ENCODE results near the gene PHEX. TPM values are rescaled to one million over a fixed set of nuclear protein-coding genes. Genes with fewer than 3 reads are reported as not detected.

Gene PHEX
- total RNA-seq, 1 experiment from 2014 or later, result 0.27 TPM

GRCh38 chrX:22194660-22194945, 162.5 kb downstream of the PHEX start (continued):
- TF ChIP-seq ZFX (IDR thresholded peaks at IDR 0.05), result no peak

GRCh38 chrX:22196149-22196548, 164.0 kb downstream of the PHEX start:
- ChIA-PET CTCF (no interaction called here), RAD21 (ENCODE audit: low non-redundant PET in 1 of 2, low total read pairs in 2 of 2, uncharacterized antibody in 2 of 2, unreplicated experiment in 2 of 2) (no interaction called here)

More at GRCh38 chrX:22196149-22196548, 164.0 kb downstream of the PHEX start:
- no TSS peak for BruUV-seq (replicated peaks)
- Histone ChIP-seq H3K4me1 (ENCODE audit: control insufficient read depth in 1 of 2, insufficient read depth in 2 of 2, low read length in 2 of 2) (no peaks in the 10 kb centered on the region), H2AFZ (ENCODE audit: low read depth, low read length, poor library complexity, severe bottlenecking) (no peak overlapping the region), H3K4me2 (ENCODE audit: low read length) (no peak overlapping the region), H3K36me3 (ENCODE audit: control insufficient read depth in 1 of 2, insufficient read depth in 2 of 2, low read length in 2 of 2) (no peaks in the 10 kb centered on the region), H3K9me2 (ENCODE audit: insufficient read depth) (no peaks in the 10 kb centered on the region), H3K4me3 (replicated peaks in 1 of 2; ENCODE audit: low read depth in 1 of 2, low read length in 2 of 2) (no peak overlapping the region), H3K27ac (ENCODE audit: low read depth, low read length) (no peak overlapping the region), H4K20me1 (ENCODE audit: insufficient read depth) (no peaks in the 10 kb centered on the region), H3K9me3 (ENCODE audit: control insufficient read depth in 1 of 2, insufficient read depth in 1 of 2, low read depth in 1 of 2, low read length in 2 of 2) (no peaks in the 10 kb centered on the region), H3K9ac (ENCODE audit: low read length) (no peak overlapping the region), H3K79me2 (ENCODE audit: insufficient read depth, low read length) (no peaks in the 10 kb centered on the region), H3K27me3 (ENCODE audit: insufficient read depth, low read length) (no peaks in the 10 kb centered on the region)
- POLR2A ChIA-PET, result no interaction called here
- TF ChIP-seq ZNF274 (IDR thresholded peaks at IDR 0.05; ENCODE audit: low read depth, low read length) (no peak), REST (IDR thresholded peaks at IDR 0.05; ENCODE audit: low read depth) (no peak), JUND (IDR thresholded peaks at IDR 0.05) (no peak), SIN3A (IDR thresholded peaks at IDR 0.05; ENCODE audit: low read depth) (no peak), ELF1 (IDR thresholded peaks at IDR 0.05; ENCODE audit: borderline replicate concordance, low read depth) (no peak), SRF (IDR thresholded peaks at IDR 0.05; ENCODE audit: low read depth) (no peak), YY1 (IDR thresholded peaks at IDR 0.05; ENCODE audit: extremely low read depth, insufficient replicate concordance, low read depth, low read length) (no peak), EZH2phosphoT487 (IDR thresholded peaks at IDR 0.05; ENCODE audit: borderline replicate concordance) (no peak), POLR2A (IDR thresholded peaks at IDR 0.05; ENCODE audit: borderline replicate concordance, extremely low read depth, insufficient read depth, insufficient read length) (no peak), RAD21 (IDR thresholded peaks at IDR 0.05; ENCODE audit: low read depth) (no peak), CEBPB (IDR thresholded peaks at IDR 0.05; ENCODE audit: low read depth) (no peak), ZBTB33 (IDR thresholded peaks at IDR 0.05; ENCODE audit: extremely low read depth, insufficient replicate concordance, low read length) (no peak)
- DNase-seq (ENCODE audit: low read depth, low spot score) (no peak), ATAC-seq (no peak)
- intact Hi-C loops (cut with micrococcal nuclease), result no loop called here

Measured in HCT116 (cell line).